K562 (cell line): Measurements from ENCODE around the gene CARD9. TPM values are rescaled to one million over a fixed set of nuclear protein-coding genes. Genes with fewer than 3 reads are reported as not detected.

Experiments
- CBX8 ChIP-seq: fragments of 200-600 bp; sonication (generic); IDR thresholded peaks from 2 replicates; pipeline ENCODE4 v1.6.1; 2012; ENCODE audit warnings: borderline replicate concordance, mixed run types, low read depth, mild to moderate bottlenecking, moderate library complexity, mixed read lengths, low read length, control low read depth, inconsistent platforms; ENCODE audit not compliant: poor library complexity, severe bottlenecking; ENCODE audit errors: extremely low read depth
- ETV1 ChIP-seq: fragments of 450-650 bp; conservative IDR thresholded peaks from 2 replicates; pipeline ENCODE4 v1.6.1; 2016; ENCODE audit warnings: missing genetic modification characterization, control low read depth, low read depth, missing compliant biosample characterization
- GTF3C2 ChIP-seq: IDR thresholded peaks from 3 replicates; pipeline ENCODE4 v1.6.1; 2011; ENCODE audit warnings: borderline replicate concordance, mild to moderate bottlenecking, moderate library complexity; ENCODE audit not compliant: insufficient read length; ENCODE audit errors: extremely low read depth
- MXI1 ChIP-seq: IDR thresholded peaks from 2 replicates; pipeline ENCODE4 v1.6.1; 2011; ENCODE audit warnings: low read depth, mild to moderate bottlenecking, improper control_type of control experiment, low read length
- TAF7 ChIP-seq: fragments of 450-650 bp; IDR thresholded peaks from 2 replicates; pipeline ENCODE4 v1.6.1; 2016; ENCODE audit warnings: missing genetic modification characterization, missing compliant biosample characterization
- TCF7L2 ChIP-seq: fragments of 150-350 bp; IDR thresholded peaks from 2 replicates; pipeline ENCODE4 v1.6.1; 2016; ENCODE audit warnings: low read depth, mild to moderate bottlenecking, low read length, moderate library complexity
- YY1 ChIP-seq, 3 experiments: IDR thresholded peaks; 2 replicates each; pipeline ENCODE4 v1.6.1; 2011; ENCODE audit warnings: low read length in 2 of 3, mild to moderate bottlenecking in 2 of 3, moderate library complexity in 2 of 3, borderline replicate concordance in 1 of 3, control low read depth in 1 of 3, low read depth in 1 of 3; ENCODE audit not compliant: insufficient read depth in 3 of 3, insufficient replicate concordance in 2 of 3, control insufficient read depth in 1 of 3, insufficient read length in 1 of 3; ENCODE audit errors: extremely low read depth in 1 of 3
- ZNF518B ChIP-seq: fragments of 250-450 bp; sonication (Bioruptor Pico); IDR thresholded peaks from 2 replicates; pipeline ENCODE4 v1.5.0; 2021; ENCODE audit warnings: mild to moderate bottlenecking, moderate library complexity
- ZNF655 ChIP-seq: fragments of 250-450 bp; sonication (Bioruptor Pico); IDR thresholded peaks from 2 replicates; pipeline ENCODE4 v1.5.0; 2021
- ZNF75A ChIP-seq: fragments of 450-650 bp; formaldehyde crosslinking; IDR thresholded peaks from 2 replicates; pipeline ENCODE4 v1.4.0; 2020; ENCODE audit warnings: mild to moderate bottlenecking
- ZZZ3 ChIP-seq: fragments of 450-650 bp; IDR thresholded peaks from 2 replicates; pipeline ENCODE4 v1.6.1; 2016; ENCODE audit warnings: antibody characterized with exemption, mild to moderate bottlenecking, moderate library complexity
- polyA plus RNA-seq, 8 experiments: library from polyadenylated mRNA; depleted of rRNA in 4 of 8; stranded (reverse) in 5 of 8; unstranded in 3 of 8; fragments of >200 nt; fragmentation: Nextera tagmentation in 2 of 8; fragmentation: Illumina TruSeq in 1 of 8; extraction: Ambion mirVana in 2 of 8; extraction: Trizol in 1 of 8; gene quantifications; 2 replicates each; pipeline versions ENCODE4 v1.2.1 to v1.2.3, GENCODE V29; 2011 to 2014; ENCODE audit warnings: inconsistent platforms in 1 of 8, missing spikeins in 1 of 8
- total RNA-seq, 7 experiments: library from RNA; depleted of rRNA in 6 of 7; stranded (reverse); fragments of >200 nt in 6 of 7; fragmentation: Illumina TruSeq in 2 of 7; extraction: Trizol in 2 of 7; gene quantifications; 2 replicates each; pipeline versions ENCODE4 v1.2.1 to v1.2.3, GENCODE V29; 2011 to 2021; ENCODE audit warnings: low replicate concordance in 1 of 7
- TF ChIP-seq, protein P1 (sequence below): IDR thresholded peaks from 3 replicates; pipeline ENCODE4 v1.6.1; 2011; ENCODE audit warnings: borderline replicate concordance, mild to moderate bottlenecking; ENCODE audit not compliant: insufficient read length, insufficient read depth
- TF ChIP-seq, protein P2 (sequence below): sonication (generic); IDR thresholded peaks from 2 replicates; pipeline ENCODE4 v1.6.1; 2016

CARD9 gene
- total and polyA plus RNA-seq, 9 of the 15 experiments (the other 6 are each of a cell fraction or from before 2014, with no cell fraction given) = 1.7 to 53.0 (median 9.7) TPM

GRCh38 chr9:136363106-136363948, 10.1 kb downstream of the CARD9 start, which contains the start of gene DNLZ (continued):
- TF ChIP-seq ZNF518B (CRISPR knock-in tag) (no peak), ETV1 (tag) (peak; percentile 62; the same call in 1 of the 2 replicates), CBX8 (no peak), ZZZ3 (no peak), YY1 (IDR thresholded peaks at IDR 0.05; ENCODE audit: borderline replicate concordance in 1 of 3, control insufficient read depth in 1 of 3, extremely low read depth in 1 of 3, insufficient read depth in 3 of 3, insufficient read length in 1 of 3, insufficient replicate concordance in 2 of 3, low read depth in 1 of 3, low read length in 2 of 3) (peak; percentile 97 to 100 (median 98)), TAF7 (no peak), GTF3C2 (no peak), ZNF655 (CRISPR knock-in tag) (no peak), ZNF75A (CRISPR knock-in tag) (no peak), MXI1 (peak; percentile 58; the same call in 1 of the 2 replicates), TCF7L2 (no peak)
- TF ChIP-seq, protein P1, sequence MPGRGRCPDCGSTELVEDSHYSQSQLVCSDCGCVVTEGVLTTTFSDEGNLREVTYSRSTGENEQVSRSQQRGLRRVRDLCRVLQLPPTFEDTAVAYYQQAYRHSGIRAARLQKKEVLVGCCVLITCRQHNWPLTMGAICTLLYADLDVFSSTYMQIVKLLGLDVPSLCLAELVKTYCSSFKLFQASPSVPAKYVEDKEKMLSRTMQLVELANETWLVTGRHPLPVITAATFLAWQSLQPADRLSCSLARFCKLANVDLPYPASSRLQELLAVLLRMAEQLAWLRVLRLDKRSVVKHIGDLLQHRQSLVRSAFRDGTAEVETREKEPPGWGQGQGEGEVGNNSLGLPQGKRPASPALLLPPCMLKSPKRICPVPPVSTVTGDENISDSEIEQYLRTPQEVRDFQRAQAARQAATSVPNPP = no peak
- TF ChIP-seq, protein P2, sequence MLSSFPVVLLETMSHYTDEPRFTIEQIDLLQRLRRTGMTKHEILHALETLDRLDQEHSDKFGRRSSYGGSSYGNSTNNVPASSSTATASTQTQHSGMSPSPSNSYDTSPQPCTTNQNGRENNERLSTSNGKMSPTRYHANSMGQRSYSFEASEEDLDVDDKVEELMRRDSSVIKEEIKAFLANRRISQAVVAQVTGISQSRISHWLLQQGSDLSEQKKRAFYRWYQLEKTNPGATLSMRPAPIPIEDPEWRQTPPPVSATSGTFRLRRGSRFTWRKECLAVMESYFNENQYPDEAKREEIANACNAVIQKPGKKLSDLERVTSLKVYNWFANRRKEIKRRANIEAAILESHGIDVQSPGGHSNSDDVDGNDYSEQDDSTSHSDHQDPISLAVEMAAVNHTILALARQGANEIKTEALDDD = no peak
